DOHH2 (cell line): Measurements from ENCODE around the gene CNOT2.

Experiments
- H3F3A ChIP-seq: fragments of 200-600 bp; sonication (generic), shearing (Covaris generic); 2 replicates; pipeline ENCODE4 v1.6.0; 2016; ENCODE audit warnings: antibody characterized with exemption, mild to moderate bottlenecking; ENCODE audit not compliant: control insufficient read depth, insufficient read depth
- H3K27ac ChIP-seq: fragments of 200-600 bp; sonication (generic); 2 replicates; pipeline ENCODE4 v1.5.1; 2014; ENCODE audit warnings: low read depth, mild to moderate bottlenecking, low read length, moderate library complexity
- H3K27me3 ChIP-seq: fragments of 200-600 bp; sonication (generic); 2 replicates; pipeline ENCODE4 v1.6.1; 2014; ENCODE audit warnings: mild to moderate bottlenecking, low read length, mixed read lengths; ENCODE audit not compliant: control insufficient read depth
- H3K36me3 ChIP-seq: fragments of 200-600 bp; sonication (generic); 2 replicates; pipeline ENCODE4 v1.6.1; 2014; ENCODE audit warnings: mild to moderate bottlenecking, low read length, moderate library complexity, mixed read lengths; ENCODE audit not compliant: control insufficient read depth
- H3K4me1 ChIP-seq: fragments of 200-600 bp; sonication (generic); 2 replicates; pipeline ENCODE4 v1.6.1; 2014; ENCODE audit warnings: mild to moderate bottlenecking, low read length, mixed read lengths; ENCODE audit not compliant: control insufficient read depth
- H3K4me2 ChIP-seq: fragments of 200-600 bp; sonication (generic); 2 replicates; pipeline ENCODE4 v1.6.0; 2014; ENCODE audit warnings: mild to moderate bottlenecking, low read length, moderate library complexity
- H3K4me3 ChIP-seq: fragments of 200-600 bp; sonication (generic); 2 replicates; pipeline ENCODE4 v1.5.1; 2014; ENCODE audit warnings: mild to moderate bottlenecking, low read length, mixed read lengths
- H3K79me2 ChIP-seq: fragments of 200-600 bp; sonication (generic); 2 replicates; pipeline ENCODE4 v1.6.1; 2014; ENCODE audit warnings: mild to moderate bottlenecking, low read length, mixed read lengths; ENCODE audit not compliant: control insufficient read depth
- H3K9me2 ChIP-seq: fragments of 200-600 bp; sonication (generic); replicated peaks from 2 replicates; pipeline ENCODE4 v1.6.1; 2014; ENCODE audit warnings: mild to moderate bottlenecking, low read length, mixed read lengths; ENCODE audit not compliant: control insufficient read depth
- H3K9me3 ChIP-seq: fragments of 200-600 bp; sonication (generic); 2 replicates; pipeline ENCODE4 v1.6.1; 2014; ENCODE audit warnings: antibody characterized with exemption, low read length, mixed read lengths; ENCODE audit not compliant: control insufficient read depth, insufficient read depth
- H4K20me1 ChIP-seq: fragments of 200-600 bp; sonication (generic); 2 replicates; pipeline ENCODE4 v1.6.0; 2014; ENCODE audit warnings: low read depth, mild to moderate bottlenecking, antibody characterized with exemption, low read length, moderate library complexity; ENCODE audit not compliant: control insufficient read depth, insufficient read depth
- CTCF ChIP-seq: fragments of 200-600 bp; sonication (generic); IDR thresholded peaks from one replicate; pipeline ENCODE4 v1.5.1; 2014; ENCODE audit warnings: antibody characterized with exemption, mild to moderate bottlenecking, low read depth, low read length; ENCODE audit not compliant: poor library complexity, severe bottlenecking
- EZH2phosphoT487 ChIP-seq: fragments of 200-600 bp; sonication (generic); IDR thresholded peaks from 2 replicates; pipeline ENCODE4 v1.6.1; 2017; ENCODE audit warnings: borderline replicate concordance, mild to moderate bottlenecking, antibody characterized with exemption, low read length, moderate library complexity, mixed read lengths

Gene CNOT2

GRCh38 chr12:70353780-70354660 lies 110.8 kb downstream of the CNOT2 start:
- Histone ChIP-seq H3K9me3 (no peaks in the 10 kb centered on the region), H3K4me1 (peaks cover 66% of the 10 kb centered on the region), H3K27me3 (no peaks in the 10 kb centered on the region), H3K36me3 (peaks cover 16% of the 10 kb centered on the region), H3K4me2 (peak overlapping the region; percentile 26; the same call in 1 of the 2 replicates), H3K9me2 (no peaks in the 10 kb centered on the region), H3K4me3 (no peak overlapping the region), H4K20me1 (no peaks in the 10 kb centered on the region), H3K27ac (peak overlapping the region; percentile 47), H3K79me2 (no peaks in the 10 kb centered on the region), H3F3A (peaks cover 9% of the 10 kb centered on the region)
- no peak for TF ChIP-seq EZH2phosphoT487
- no peak for TF ChIP-seq CTCF

- H3K27ac ChIP-seq: no peak overlapping the region
- no peak overlapping the region for H3K4me2 ChIP-seq
- TF ChIP-seq CTCF (no peak), EZH2phosphoT487 (no peak)
These were observed 111.6 kb downstream of the CNOT2 start for GRCh38 chr12:70354787-70355186.

GRCh38 chr12:70355972-70356371 lies 112.7 kb downstream of the CNOT2 start:
- Histone ChIP-seq H3K4me3 (no peak overlapping the region), H3K27ac (no peak overlapping the region), H3K4me2 (no peak overlapping the region), H3K9me3 (no peaks in the 10 kb centered on the region), H3K9me2 (no peaks in the 10 kb centered on the region), H4K20me1 (no peaks in the 10 kb centered on the region), H3K36me3 (peaks cover 16% of the 10 kb centered on the region), H3K79me2 (no peaks in the 10 kb centered on the region), H3K4me1 (peaks cover 74% of the 10 kb centered on the region), H3F3A (peaks cover 14% of the 10 kb centered on the region), H3K27me3 (no peaks in the 10 kb centered on the region)
- TF ChIP-seq EZH2phosphoT487 (no peak), CTCF (no peak)

More at GRCh38 chr12:70354787-70355186, 111.6 kb downstream of the CNOT2 start:
- Histone ChIP-seq H3K9me3 (no peaks in the 10 kb centered on the region), H3K4me3 (no peak overlapping the region), H3K27me3 (no peaks in the 10 kb centered on the region), H4K20me1 (no peaks in the 10 kb centered on the region), H3K9me2 (no peaks in the 10 kb centered on the region), H3K79me2 (no peaks in the 10 kb centered on the region), H3K36me3 (peaks cover 16% of the 10 kb centered on the region), H3F3A (peaks cover 12% of the 10 kb centered on the region), H3K4me1 (peaks cover 74% of the 10 kb centered on the region)
